ENCODE results near the gene CDK8.

Gene CDK8

GRCh38 chr13:26225896-26226617, 27.9 kb upstream of the CDK8 start:
- H3K27me3 ChIP-seq (replicated peaks; ENCODE audit: control insufficient read depth, insufficient read depth, low read length, poor library complexity, severe bottlenecking), result no peaks in the 10 kb centered on the region
- no peak for DNase-seq
- no peak overlapping the region for H3K4me3 ChIP-seq (ENCODE audit: insufficient read depth, low read depth, low read length, poor library complexity, severe bottlenecking)
- H3K27ac ChIP-seq (ENCODE audit: insufficient read depth, low read length, poor library complexity, severe bottlenecking), result no peak overlapping the region
- peaks cover 4% of the 10 kb centered on the region for H3K36me3 ChIP-seq (ENCODE audit: control insufficient read depth, insufficient read depth, low read length)
- no peaks in the 10 kb centered on the region for H3K9me3 ChIP-seq (ENCODE audit: control insufficient read depth, low read length)
- peaks cover 8% of the 10 kb centered on the region for H3K4me1 ChIP-seq (ENCODE audit: control insufficient read depth, insufficient read depth, low read length, poor library complexity, severe bottlenecking)

GRCh38 chr13:26227166-26227971, 26.6 kb upstream of the CDK8 start:
- peaks cover 4% of the 10 kb centered on the region for H3K4me1 ChIP-seq (ENCODE audit: control insufficient read depth, insufficient read depth, low read length, poor library complexity, severe bottlenecking)
- no peak for DNase-seq
- H3K9me3 ChIP-seq (ENCODE audit: control insufficient read depth, low read length), result no peaks in the 10 kb centered on the region
- H3K27me3 ChIP-seq (replicated peaks; ENCODE audit: control insufficient read depth, insufficient read depth, low read length, poor library complexity, severe bottlenecking), result no peaks in the 10 kb centered on the region
- no peak overlapping the region for H3K4me3 ChIP-seq (ENCODE audit: insufficient read depth, low read depth, low read length, poor library complexity, severe bottlenecking)
- no peaks in the 10 kb centered on the region for H3K36me3 ChIP-seq (ENCODE audit: control insufficient read depth, insufficient read depth, low read length)
- H3K27ac ChIP-seq (ENCODE audit: insufficient read depth, low read length, poor library complexity, severe bottlenecking), result no peak overlapping the region

- Histone ChIP-seq H3K4me1 (ENCODE audit: control insufficient read depth, insufficient read depth, low read length, poor library complexity, severe bottlenecking) (no peaks in the 10 kb centered on the region), H3K4me3 (ENCODE audit: insufficient read depth, low read depth, low read length, poor library complexity, severe bottlenecking) (no peak overlapping the region), H3K27ac (ENCODE audit: insufficient read depth, low read length, poor library complexity, severe bottlenecking) (no peak overlapping the region), H3K9me3 (ENCODE audit: control insufficient read depth, low read length) (no peaks in the 10 kb centered on the region), H3K36me3 (ENCODE audit: control insufficient read depth, insufficient read depth, low read length) (no peaks in the 10 kb centered on the region), H3K27me3 (replicated peaks; ENCODE audit: control insufficient read depth, insufficient read depth, low read length, poor library complexity, severe bottlenecking) (no peaks in the 10 kb centered on the region)
- no peak for DNase-seq
Observed at GRCh38 chr13:26228096-26228495, 25.8 kb upstream of the CDK8 start.

GRCh38 chr13:26229080-26229615, 24.8 kb upstream of the CDK8 start:
- no peaks in the 10 kb centered on the region for H3K27me3 ChIP-seq (replicated peaks; ENCODE audit: control insufficient read depth, insufficient read depth, low read length, poor library complexity, severe bottlenecking)
- DNase-seq, result no peak
- no peak overlapping the region for H3K4me3 ChIP-seq (ENCODE audit: insufficient read depth, low read depth, low read length, poor library complexity, severe bottlenecking)

GRCh38 chr13:26230703-26231102, 23.2 kb upstream of the CDK8 start:
- no peak for DNase-seq
- Histone ChIP-seq H3K4me3 (ENCODE audit: insufficient read depth, low read depth, low read length, poor library complexity, severe bottlenecking) (no peak overlapping the region), H3K36me3 (ENCODE audit: control insufficient read depth, insufficient read depth, low read length) (no peaks in the 10 kb centered on the region), H3K4me1 (ENCODE audit: control insufficient read depth, insufficient read depth, low read length, poor library complexity, severe bottlenecking) (no peaks in the 10 kb centered on the region), H3K27me3 (replicated peaks; ENCODE audit: control insufficient read depth, insufficient read depth, low read length, poor library complexity, severe bottlenecking) (no peaks in the 10 kb centered on the region), H3K27ac (ENCODE audit: insufficient read depth, low read length, poor library complexity, severe bottlenecking) (no peak overlapping the region), H3K9me3 (ENCODE audit: control insufficient read depth, low read length) (no peaks in the 10 kb centered on the region)

More at GRCh38 chr13:26229080-26229615, 24.8 kb upstream of the CDK8 start:
- Histone ChIP-seq H3K36me3 (ENCODE audit: control insufficient read depth, insufficient read depth, low read length) (no peaks in the 10 kb centered on the region), H3K9me3 (ENCODE audit: control insufficient read depth, low read length) (no peaks in the 10 kb centered on the region), H3K4me1 (ENCODE audit: control insufficient read depth, insufficient read depth, low read length, poor library complexity, severe bottlenecking) (no peaks in the 10 kb centered on the region), H3K27ac (ENCODE audit: insufficient read depth, low read length, poor library complexity, severe bottlenecking) (no peak overlapping the region)

- Histone ChIP-seq H3K36me3 (ENCODE audit: control insufficient read depth, insufficient read depth, low read length) (no peaks in the 10 kb centered on the region), H3K9me3 (ENCODE audit: control insufficient read depth, low read length) (no peaks in the 10 kb centered on the region), H3K4me3 (ENCODE audit: insufficient read depth, low read depth, low read length, poor library complexity, severe bottlenecking) (no peak overlapping the region), H3K4me1 (ENCODE audit: control insufficient read depth, insufficient read depth, low read length, poor library complexity, severe bottlenecking) (no peaks in the 10 kb centered on the region), H3K27ac (ENCODE audit: insufficient read depth, low read length, poor library complexity, severe bottlenecking) (no peak overlapping the region), H3K27me3 (replicated peaks; ENCODE audit: control insufficient read depth, insufficient read depth, low read length, poor library complexity, severe bottlenecking) (no peaks in the 10 kb centered on the region)
- no peak for DNase-seq
Observed at GRCh38 chr13:26236296-26236695, 17.6 kb upstream of the CDK8 start.

GRCh38 chr13:26246154-26246553, 7.8 kb upstream of the CDK8 start:
- Histone ChIP-seq H3K27me3 (replicated peaks; ENCODE audit: control insufficient read depth, insufficient read depth, low read length, poor library complexity, severe bottlenecking) (no peaks in the 10 kb centered on the region), H3K27ac (ENCODE audit: insufficient read depth, low read length, poor library complexity, severe bottlenecking) (no peak overlapping the region), H3K4me3 (ENCODE audit: insufficient read depth, low read depth, low read length, poor library complexity, severe bottlenecking) (no peak overlapping the region), H3K4me1 (ENCODE audit: control insufficient read depth, insufficient read depth, low read length, poor library complexity, severe bottlenecking) (no peaks in the 10 kb centered on the region), H3K9me3 (ENCODE audit: control insufficient read depth, low read length) (no peaks in the 10 kb centered on the region), H3K36me3 (ENCODE audit: control insufficient read depth, insufficient read depth, low read length) (no peaks in the 10 kb centered on the region)
- DNase-seq, result no peak

- Histone ChIP-seq H3K27ac (ENCODE audit: insufficient read depth, low read length, poor library complexity, severe bottlenecking) (no peak overlapping the region), H3K9me3 (ENCODE audit: control insufficient read depth, low read length) (no peaks in the 10 kb centered on the region), H3K36me3 (ENCODE audit: control insufficient read depth, insufficient read depth, low read length) (no peaks in the 10 kb centered on the region), H3K4me1 (ENCODE audit: control insufficient read depth, insufficient read depth, low read length, poor library complexity, severe bottlenecking) (no peaks in the 10 kb centered on the region), H3K4me3 (ENCODE audit: insufficient read depth, low read depth, low read length, poor library complexity, severe bottlenecking) (no peak overlapping the region), H3K27me3 (replicated peaks; ENCODE audit: control insufficient read depth, insufficient read depth, low read length, poor library complexity, severe bottlenecking) (no peaks in the 10 kb centered on the region)
- no peak for DNase-seq
Observed at GRCh38 chr13:26247011-26247410, 6.9 kb upstream of the CDK8 start.

- Histone ChIP-seq H3K27me3 (replicated peaks; ENCODE audit: control insufficient read depth, insufficient read depth, low read length, poor library complexity, severe bottlenecking) (no peaks in the 10 kb centered on the region), H3K36me3 (ENCODE audit: control insufficient read depth, insufficient read depth, low read length) (no peaks in the 10 kb centered on the region), H3K9me3 (ENCODE audit: control insufficient read depth, low read length) (no peaks in the 10 kb centered on the region), H3K4me3 (ENCODE audit: insufficient read depth, low read depth, low read length, poor library complexity, severe bottlenecking) (no peak overlapping the region), H3K4me1 (ENCODE audit: control insufficient read depth, insufficient read depth, low read length, poor library complexity, severe bottlenecking) (no peaks in the 10 kb centered on the region), H3K27ac (ENCODE audit: insufficient read depth, low read length, poor library complexity, severe bottlenecking) (no peak overlapping the region)
- no peak for DNase-seq
Observed at GRCh38 chr13:26247608-26248007, 6.3 kb upstream of the CDK8 start.

GRCh38 chr13:26249551-26249950, 4.4 kb upstream of the CDK8 start:
- Histone ChIP-seq H3K36me3 (ENCODE audit: control insufficient read depth, insufficient read depth, low read length) (no peaks in the 10 kb centered on the region), H3K27ac (ENCODE audit: insufficient read depth, low read length, poor library complexity, severe bottlenecking) (no peak overlapping the region), H3K4me1 (ENCODE audit: control insufficient read depth, insufficient read depth, low read length, poor library complexity, severe bottlenecking) (no peaks in the 10 kb centered on the region), H3K4me3 (ENCODE audit: insufficient read depth, low read depth, low read length, poor library complexity, severe bottlenecking) (no peak overlapping the region), H3K27me3 (replicated peaks; ENCODE audit: control insufficient read depth, insufficient read depth, low read length, poor library complexity, severe bottlenecking) (no peaks in the 10 kb centered on the region), H3K9me3 (ENCODE audit: control insufficient read depth, low read length) (no peaks in the 10 kb centered on the region)
- no peak for DNase-seq
